Kidney (tissue), 14 donors: ENCODE results near the gene PSMA6. TPM values are rescaled to one million over a fixed set of nuclear protein-coding genes. Genes with fewer than 3 reads are reported as not detected.
A peak's percentile ranks its signal among the peaks of the same experiment; 100 is the strongest.

Experiments used
- DNase-seq, 5 donors: peaks; one replicate each; pipeline ENCODE4 v3.0.0-alpha.2; 2013 to 2020
- FAIRE-seq: peaks from 2 replicates; lab custom pipeline; 2012; peaks lifted over from hg19 to GRCh38; lab: Jason Lieb, UNC
- H3K27ac ChIP-seq, 2 donors: one replicate each; pipeline ENCODE4 v1.7.0; 2013; ENCODE audit warnings: low read depth in 2 of 2, low read length in 2 of 2, inconsistent platforms in 1 of 2
- H3K27me3 ChIP-seq: one replicate; pipeline ENCODE4 v1.7.1; 2013; ENCODE audit warnings: low read length, inconsistent platforms; ENCODE audit not compliant: control insufficient read depth, insufficient read depth
- H3K36me3 ChIP-seq, 3 donors: one replicate each; pipeline versions ENCODE4 v1.7.0 to v1.7.1; 2013; ENCODE audit warnings: low read length in 3 of 3, control low read depth in 1 of 3, inconsistent platforms in 1 of 3; ENCODE audit not compliant: insufficient read depth in 3 of 3, control insufficient read depth in 2 of 3
- H3K4me1 ChIP-seq, 3 donors: one replicate each; pipeline versions ENCODE4 v1.7.0 to v1.7.1; 2013; ENCODE audit warnings: low read length in 3 of 3, inconsistent platforms in 1 of 3, low read depth in 1 of 3; ENCODE audit not compliant: control insufficient read depth in 2 of 3, insufficient read depth in 2 of 3
- H3K4me3 ChIP-seq, 3 donors: one replicate each; pipeline versions ENCODE4 v1.7.0 to v1.8.1; 2013; ENCODE audit warnings: low read length in 3 of 3, control low read depth in 1 of 3, inconsistent platforms in 1 of 3
- H3K9ac ChIP-seq, 3 donors: one replicate each; pipeline versions ENCODE4 v1.7.0 to v1.7.1; 2013; ENCODE audit warnings: low read length in 3 of 3, control low read depth in 1 of 3, inconsistent platforms in 1 of 3
- H3K9me3 ChIP-seq, 3 donors: one replicate each; pipeline versions ENCODE4 v1.7.0 to v1.7.1; 2013; ENCODE audit warnings: low read length in 3 of 3, control low read depth in 1 of 3, inconsistent platforms in 1 of 3; ENCODE audit not compliant: control insufficient read depth in 2 of 3, insufficient read depth in 1 of 3
- intact Hi-C: fragments of 100-400 bp; cut with DNase I; formaldehyde crosslinking; loops from one replicate; pipeline ENCODE4 v1.11.1; 2022
- polyA plus RNA-seq: library from polyadenylated mRNA; stranded (reverse); fragments of 350-450 nt; fragmentation: Illumina TruSeq; extraction: RNeasy Lipid Tissue Mini Kit (QIAGEN cat#74804); gene quantifications from one replicate; pipeline ENCODE4 v1.2.3, GENCODE V29; 2014; ENCODE audit warnings: low read depth, low replicate concordance; ENCODE audit not compliant: insufficient read depth
- total RNA-seq: library from RNA; stranded (reverse); fragmentation: NEBNext Ultra II Directional; extraction: Animal tissue kit (Norgen Biotek cat#: 25700); gene quantifications from one replicate; pipeline ENCODE4 v1.2.1, GENCODE V29; 2021
- TF ChIP-seq, protein P1 (sequence below): IDR thresholded peaks from 3 replicates; pipeline ENCODE4 v1.5.1; 2012; ENCODE audit warnings: mild to moderate bottlenecking, moderate library complexity, borderline replicate concordance; ENCODE audit not compliant: insufficient read depth; ENCODE audit errors: extremely low read depth
- donor health status: control.
- donor health status: control.
- donor health status: control.
- donor health status: control.
- donor health status: control.
- donor health status: DM: yes; HTN: yes; CAD: no.
- donor health status: Normal renal cell carcinoma (clear cell type).

Gene PSMA6
- total and polyA plus RNA-seq, 2 donors from 2014 or later, result 127 to 174 TPM

DNA sequence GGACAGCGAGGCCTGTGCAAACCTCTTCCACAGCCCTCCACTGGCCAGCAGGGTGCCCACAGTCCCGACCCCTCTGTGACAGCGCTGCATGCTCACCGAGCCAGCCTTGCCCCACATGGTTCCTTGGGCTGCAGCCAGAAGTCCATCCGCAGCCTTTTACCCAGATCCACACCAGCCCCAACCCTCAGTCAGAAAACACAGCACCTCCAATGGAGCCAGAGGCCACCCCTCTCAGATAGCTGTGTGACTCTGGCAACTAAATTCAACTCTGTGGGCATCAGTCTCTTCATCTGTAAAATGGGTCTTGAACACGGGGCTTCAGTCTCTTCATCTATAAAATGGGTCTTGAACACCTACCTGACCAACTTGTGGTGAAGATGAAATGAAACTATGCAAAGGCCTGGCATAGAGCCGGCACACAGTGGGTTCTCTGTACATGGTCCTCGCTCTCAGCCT is 74.4 kb downstream of the PSMA6 start:
- no peaks in the 10 kb centered on the region for H3K27me3 ChIP-seq
- peaks cover 0 to 32% (median 31%) of the 10 kb centered on the region in 3 donors for H3K4me1 ChIP-seq
- no peaks in the 10 kb centered on the region for H3K36me3 ChIP-seq
- peaks cover 0 to 4% (median 0%) of the 10 kb centered on the region in 3 donors for H3K9me3 ChIP-seq
- intact Hi-C loops, result no loop called here
- TF ChIP-seq, protein P1, sequence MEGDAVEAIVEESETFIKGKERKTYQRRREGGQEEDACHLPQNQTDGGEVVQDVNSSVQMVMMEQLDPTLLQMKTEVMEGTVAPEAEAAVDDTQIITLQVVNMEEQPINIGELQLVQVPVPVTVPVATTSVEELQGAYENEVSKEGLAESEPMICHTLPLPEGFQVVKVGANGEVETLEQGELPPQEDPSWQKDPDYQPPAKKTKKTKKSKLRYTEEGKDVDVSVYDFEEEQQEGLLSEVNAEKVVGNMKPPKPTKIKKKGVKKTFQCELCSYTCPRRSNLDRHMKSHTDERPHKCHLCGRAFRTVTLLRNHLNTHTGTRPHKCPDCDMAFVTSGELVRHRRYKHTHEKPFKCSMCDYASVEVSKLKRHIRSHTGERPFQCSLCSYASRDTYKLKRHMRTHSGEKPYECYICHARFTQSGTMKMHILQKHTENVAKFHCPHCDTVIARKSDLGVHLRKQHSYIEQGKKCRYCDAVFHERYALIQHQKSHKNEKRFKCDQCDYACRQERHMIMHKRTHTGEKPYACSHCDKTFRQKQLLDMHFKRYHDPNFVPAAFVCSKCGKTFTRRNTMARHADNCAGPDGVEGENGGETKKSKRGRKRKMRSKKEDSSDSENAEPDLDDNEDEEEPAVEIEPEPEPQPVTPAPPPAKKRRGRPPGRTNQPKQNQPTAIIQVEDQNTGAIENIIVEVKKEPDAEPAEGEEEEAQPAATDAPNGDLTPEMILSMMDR, result no peak
- peak overlapping the region; percentile 76 for H3K27ac ChIP-seq
- no peak overlapping the region for H3K9ac ChIP-seq
- peak in 1 of 5 donors; percentile 62 for DNase-seq
- no peak overlapping the region for H3K4me3 ChIP-seq
- FAIRE-seq, result no peak

DNA sequence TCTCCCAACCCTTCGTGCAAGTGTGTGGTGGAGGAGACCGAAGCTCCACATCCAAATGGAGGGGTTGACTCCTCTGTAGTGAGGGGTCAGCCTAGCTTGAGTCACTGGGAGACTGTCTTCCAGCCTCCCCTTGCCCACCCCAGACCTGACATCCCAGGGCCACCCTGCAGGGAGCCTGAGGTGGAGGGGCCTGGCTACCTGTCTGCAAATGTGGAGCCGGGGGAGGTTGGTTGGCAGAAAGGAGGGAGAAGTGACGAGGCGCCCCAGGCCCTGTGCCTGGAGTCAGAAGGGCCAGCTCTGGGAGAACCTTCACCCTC is 74.8 kb downstream of the PSMA6 start:
- TF ChIP-seq, protein P1, result no peak
- no peaks in the 10 kb centered on the region for H3K27me3 ChIP-seq
- no peaks in the 10 kb centered on the region for H3K36me3 ChIP-seq
- peak overlapping the region; percentile 76 for H3K27ac ChIP-seq
- H3K4me3 ChIP-seq, result no peak overlapping the region
- intact Hi-C loops, result no loop called here
- no peak for DNase-seq
- FAIRE-seq, result no peak
- H3K9ac ChIP-seq, result peak overlapping the region in 1 of 3 donors; percentile 62
- H3K4me1 ChIP-seq, result peaks cover 0 to 32% (median 31%) of the 10 kb centered on the region in 3 donors
- peaks cover 0 to 4% (median 0%) of the 10 kb centered on the region in 3 donors for H3K9me3 ChIP-seq

Other genes starting within 250 kb of the PSMA6 start
- 66.4 TPM for gene FAM177A1, start 246.1 kb upstream of the PSMA6 start, total RNA-seq
- gene FAM177A1, start 246.1 kb upstream of the PSMA6 start, polyA plus RNA-seq, result 114 TPM
- 24.8 TPM for gene PPP2R3C, start 170.4 kb upstream of the PSMA6 start, total RNA-seq
- gene PPP2R3C, start 170.4 kb upstream of the PSMA6 start, polyA plus RNA-seq, result 33.7 TPM
- 25.1 TPM for gene PRORP, start 169.8 kb upstream of the PSMA6 start, total RNA-seq
- gene PRORP, start 169.8 kb upstream of the PSMA6 start, polyA plus RNA-seq, result 35.6 TPM
- 171 TPM for gene NFKBIA, start 112.4 kb downstream of the PSMA6 start, total RNA-seq
- 131 TPM for gene NFKBIA, start 112.4 kb downstream of the PSMA6 start, polyA plus RNA-seq
- gene INSM2, start 241.8 kb downstream of the PSMA6 start, total RNA-seq, result not detected
- not detected for gene INSM2, start 241.8 kb downstream of the PSMA6 start, polyA plus RNA-seq